Osteoblast (primary cell): ENCODE measurements around the gene PSMG3. TPM values are rescaled to one million over a fixed set of nuclear protein-coding genes. Genes with fewer than 3 reads are reported as not detected.

Source experiments
- DNase-seq: peaks from one replicate; pipeline ENCODE4 v3.0.0; 2011; ENCODE audit warnings: low spot score, mixed read lengths; ENCODE audit not compliant: insufficient read length; ENCODE audit errors: missing footprints
- H2AFZ ChIP-seq: 2 replicates; pipeline ENCODE4 v1.6.0; 2011; ENCODE audit warnings: mild to moderate bottlenecking, low read length
- H3K27ac ChIP-seq: 2 replicates; pipeline ENCODE4 v1.5.1; 2011; ENCODE audit warnings: mild to moderate bottlenecking, low read depth, low read length, moderate library complexity
- H3K27me3 ChIP-seq: 2 replicates; pipeline ENCODE4 v1.6.0; 2012; ENCODE audit warnings: mild to moderate bottlenecking, control low read depth, inconsistent platforms, low read length, moderate library complexity; ENCODE audit not compliant: insufficient read depth
- H3K36me3 ChIP-seq: 2 replicates; pipeline ENCODE4 v1.5.1; 2011; ENCODE audit warnings: mild to moderate bottlenecking, low read length, control low read depth, moderate library complexity; ENCODE audit not compliant: insufficient read depth
- H3K4me1 ChIP-seq: 2 replicates; pipeline ENCODE4 v1.5.1; 2011; ENCODE audit warnings: mild to moderate bottlenecking, low read length, control low read depth, moderate library complexity; ENCODE audit not compliant: insufficient read depth
- H3K4me2 ChIP-seq: 2 replicates; pipeline ENCODE4 v1.6.0; 2011; ENCODE audit warnings: mild to moderate bottlenecking, low read length; ENCODE audit not compliant: insufficient read depth
- H3K4me3 ChIP-seq: fragments of 200-600 bp; sonication (generic); 3 replicates; pipeline ENCODE4 v1.5.1; 2012; ENCODE audit warnings: mild to moderate bottlenecking, low read length, inconsistent platforms; ENCODE audit not compliant: insufficient read depth
- H3K79me2 ChIP-seq: 2 replicates; pipeline ENCODE4 v1.6.0; 2012; ENCODE audit warnings: mild to moderate bottlenecking, low read length, control low read depth, inconsistent platforms; ENCODE audit not compliant: insufficient read depth
- H3K9me3 ChIP-seq: 2 replicates; pipeline ENCODE4 v1.5.1; 2011; ENCODE audit warnings: low read depth, low read length, control low read depth
- H4K20me1 ChIP-seq: 2 replicates; pipeline ENCODE4 v1.6.0; 2012; ENCODE audit warnings: mild to moderate bottlenecking, low read length, control low read depth; ENCODE audit not compliant: insufficient read depth
- CTCF ChIP-seq: IDR thresholded peaks from 2 replicates; pipeline ENCODE4 v1.5.1; 2011; ENCODE audit warnings: mild to moderate bottlenecking, low read depth, low read length, moderate library complexity; ENCODE audit errors: extremely low read depth
- total RNA-seq: library from RNA; depleted of rRNA; stranded (reverse); fragments of >200 nt; gene quantifications from 2 replicates; pipeline ENCODE4 v1.2.3, GENCODE V29; 2012

The PSMG3 gene
- total RNA-seq, 1 donor: 38.7 TPM

DNA sequence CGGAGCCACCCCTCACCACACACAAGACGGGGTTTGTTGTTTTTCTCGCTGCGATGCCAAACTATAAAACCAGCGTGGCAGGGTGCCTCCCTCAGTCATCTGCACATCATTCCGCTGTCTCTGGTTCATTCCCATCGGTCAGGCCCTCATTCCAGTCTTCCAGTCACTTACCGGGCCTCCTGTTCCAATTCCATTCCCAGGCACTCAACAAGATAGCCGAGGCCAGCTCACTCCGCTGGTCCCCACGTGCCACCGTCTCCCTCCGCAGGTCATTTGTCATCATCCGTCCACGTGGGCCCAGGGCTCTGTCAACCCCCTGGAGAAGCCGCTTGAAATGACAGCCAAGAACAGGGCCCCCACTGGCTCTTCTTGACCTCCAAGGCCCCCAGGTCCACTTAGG lies 7.7 kb downstream of the PSMG3 start:
- Histone ChIP-seq H3K27me3 (no peaks in the 10 kb centered on the region), H3K27ac (no peak overlapping the region), H4K20me1 (no peaks in the 10 kb centered on the region), H3K4me1 (peaks cover 3% of the 10 kb centered on the region), H3K9me3 (no peaks in the 10 kb centered on the region), H2AFZ (peak overlapping the region; percentile 41), H3K79me2 (peaks cover 4% of the 10 kb centered on the region), H3K36me3 (peaks cover 11% of the 10 kb centered on the region), H3K4me2 (no peak overlapping the region), H3K4me3 (no peak overlapping the region)
- no peak for TF ChIP-seq CTCF
- peak; percentile 83 for DNase-seq

- TF ChIP-seq CTCF: no peak
- no peaks in the 10 kb centered on the region for H3K4me1 ChIP-seq
- H3K79me2 ChIP-seq: no peaks in the 10 kb centered on the region
- H2AFZ ChIP-seq: no peak overlapping the region
- H3K4me3 ChIP-seq: no peak overlapping the region
- no peak overlapping the region for H3K27ac ChIP-seq
- H4K20me1 ChIP-seq: no peaks in the 10 kb centered on the region
- H3K9me3 ChIP-seq: no peaks in the 10 kb centered on the region
- peaks cover 3% of the 10 kb centered on the region for H3K36me3 ChIP-seq
- no peak overlapping the region for H3K4me2 ChIP-seq
- DNase-seq: peak; percentile 58
- H3K27me3 ChIP-seq: no peaks in the 10 kb centered on the region
Observed at GRCh38 chr7:1561036-1561940, 8.5 kb downstream of the PSMG3 start.

GRCh38 chr7:1560620-1561031 lies 9.2 kb downstream of the PSMG3 start:
- Histone ChIP-seq H3K4me3 (no peak overlapping the region), H2AFZ (no peak overlapping the region), H3K36me3 (no peaks in the 10 kb centered on the region), H3K4me2 (no peak overlapping the region), H4K20me1 (no peaks in the 10 kb centered on the region), H3K4me1 (peaks cover 5% of the 10 kb centered on the region), H3K9me3 (no peaks in the 10 kb centered on the region), H3K79me2 (no peaks in the 10 kb centered on the region), H3K27ac (no peak overlapping the region), H3K27me3 (no peaks in the 10 kb centered on the region)
- no peak for TF ChIP-seq CTCF
- DNase-seq: peak; percentile 64

DNA sequence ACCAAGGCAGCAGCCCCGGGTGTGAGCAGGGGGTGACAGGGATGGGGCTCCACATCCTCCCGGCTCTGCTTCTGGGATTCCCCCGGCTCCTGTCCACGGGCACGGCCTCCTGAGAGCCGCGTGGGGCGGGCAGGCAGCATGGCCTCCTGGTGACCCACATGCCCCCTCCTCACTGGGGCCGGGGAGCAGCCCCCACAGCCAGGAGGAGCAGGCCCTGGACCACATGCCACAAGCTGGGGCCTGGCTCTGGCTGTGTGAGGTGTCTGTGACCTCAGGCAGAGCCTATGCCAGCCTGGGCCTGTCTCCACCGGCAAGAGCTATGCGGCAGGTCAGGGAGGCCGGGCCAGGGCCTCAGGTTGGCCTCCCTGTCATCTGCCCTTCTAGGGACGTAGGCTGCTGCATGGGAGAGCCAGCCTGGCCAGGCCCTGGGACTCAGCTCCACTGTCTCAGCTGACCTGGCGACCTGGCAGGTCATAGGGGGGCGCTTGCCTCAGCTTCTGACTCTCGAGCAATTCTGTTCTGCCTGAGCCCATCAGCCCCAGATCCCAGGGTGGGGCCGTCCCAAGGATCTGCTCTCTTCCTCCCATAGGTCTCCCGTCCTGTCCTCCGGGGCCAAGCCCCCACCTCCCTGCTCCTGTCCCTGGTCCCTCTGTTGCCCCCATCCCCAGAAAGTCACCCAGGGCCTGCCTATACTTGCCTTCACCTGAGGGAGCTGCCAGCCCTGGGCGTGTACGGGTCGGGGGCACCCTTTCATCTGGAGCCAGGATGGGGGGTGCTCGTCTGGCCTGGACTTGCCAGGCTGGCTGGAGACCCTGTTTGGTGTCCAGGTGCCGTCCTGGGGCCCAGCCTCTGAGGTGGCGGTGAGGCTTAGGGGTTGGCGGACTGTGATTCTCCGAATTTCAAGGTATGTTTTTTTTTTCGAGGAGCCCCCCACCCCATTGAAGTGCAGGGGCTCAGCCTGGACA lies 9.9 kb downstream of the PSMG3 start:
- peak; percentile 60 for DNase-seq

More for the DNA sequence above, 9.9 kb downstream of the PSMG3 start:
- Histone ChIP-seq H3K79me2 (no peaks in the 10 kb centered on the region), H4K20me1 (no peaks in the 10 kb centered on the region), H3K27ac (no peak overlapping the region), H3K4me1 (peaks cover 12% of the 10 kb centered on the region), H3K9me3 (no peaks in the 10 kb centered on the region), H3K36me3 (no peaks in the 10 kb centered on the region), H3K4me2 (no peak overlapping the region), H2AFZ (no peak overlapping the region), H3K27me3 (no peaks in the 10 kb centered on the region), H3K4me3 (no peak overlapping the region)
- no peak for TF ChIP-seq CTCF
